Endothelial cell of umbilical vein (primary cell): ENCODE results near the gene CTNNA2. TPM values are rescaled to one million over a fixed set of nuclear protein-coding genes. Genes with fewer than 3 reads are reported as not detected.

Source experiments
- BruUV-seq: library from RNA; stranded (reverse); fragments of 400-500 nt; replicated peaks from 2 replicates; lab custom pipeline; 2021; lab: Mats Ljungman, UMichigan
- CTCF ChIA-PET: fragments of 300-600, 350-600 bp; sonication (Branson Sonifier 250); formaldehyde crosslinking; loops from one replicate; lab custom pipeline; 2021; ENCODE audit warnings: antibody characterized with exemption, inconsistent platforms; lab: Charles Lee
- POLR2A ChIA-PET: fragments of 300-600, 350-600 bp; sonication (Branson Sonifier 250); formaldehyde crosslinking; loops from one replicate; lab custom pipeline; 2021; ENCODE audit warnings: antibody characterized with exemption, inconsistent platforms; lab: Charles Lee
- DNase-seq: peaks from one replicate; pipeline ENCODE4 v3.0.0-alpha.2; 2011; ENCODE audit warnings: low read depth, low spot score
- FAIRE-seq: peaks from 2 replicates; lab custom pipeline; 2011; peaks lifted over from hg19 to GRCh38; lab: Jason Lieb, UNC
- H2AFZ ChIP-seq: 2 replicates; pipeline ENCODE4 v1.6.0; 2012; ENCODE audit warnings: low read depth, low read length, control low read depth, inconsistent platforms
- H3K27ac ChIP-seq: 2 replicates; pipeline ENCODE4 v1.5.1; 2011; ENCODE audit warnings: low read depth, mild to moderate bottlenecking, control low read depth, low read length, moderate library complexity; ENCODE audit not compliant: insufficient read depth
- H3K27me3 ChIP-seq, 2 experiments: 2 replicates each; pipeline versions ENCODE4 v1.6.0 to v1.6.1; 2011; ENCODE audit warnings: low read length in 2 of 2, mixed read lengths in 1 of 2; ENCODE audit not compliant: control insufficient read depth in 2 of 2, insufficient read depth in 2 of 2
- H3K36me3 ChIP-seq, 2 experiments: 2 replicates in 1 of 2; 3 replicates in 1 of 2; pipeline ENCODE4 v1.5.1; 2011; ENCODE audit warnings: low read length in 2 of 2, mild to moderate bottlenecking in 1 of 2, moderate library complexity in 1 of 2; ENCODE audit not compliant: control insufficient read depth in 2 of 2, insufficient read depth in 2 of 2; ENCODE audit errors: extremely low read depth in 1 of 2
- H3K4me1 ChIP-seq: 3 replicates; pipeline ENCODE4 v1.5.1; 2011; ENCODE audit warnings: mild to moderate bottlenecking, low read length; ENCODE audit not compliant: control insufficient read depth, insufficient read depth; ENCODE audit errors: extremely low read depth
- H3K4me2 ChIP-seq: 2 replicates; pipeline ENCODE4 v1.6.1; 2011; ENCODE audit warnings: low read length, control low read depth, mixed read lengths; ENCODE audit not compliant: insufficient read depth
- H3K4me3 ChIP-seq, 3 experiments: fragments of 200-600 bp in 1 of 3; sonication (generic), shearing (Covaris generic) in 1 of 3; replicated peaks in 1 of 3; 2 replicates each; pipeline ENCODE4 v1.5.1; 2011 to 2016; ENCODE audit warnings: control low read depth in 3 of 3, low read length in 3 of 3, mild to moderate bottlenecking in 2 of 3, inconsistent platforms in 1 of 3, low read depth in 1 of 3, moderate library complexity in 1 of 3; ENCODE audit not compliant: insufficient read depth in 1 of 3
- H3K79me2 ChIP-seq: 2 replicates; pipeline ENCODE4 v1.6.0; 2012; ENCODE audit warnings: low read length, inconsistent platforms; ENCODE audit not compliant: control insufficient read depth, insufficient read depth
- H3K9ac ChIP-seq: replicated peaks from 2 replicates; pipeline ENCODE3; 2011; ENCODE audit warnings: low read length, control low read depth; ENCODE audit not compliant: insufficient read depth; ENCODE audit errors: extremely low read depth
- H3K9me1 ChIP-seq: replicated peaks from 3 replicates; pipeline ENCODE4 v1.6.0; 2011; ENCODE audit warnings: mild to moderate bottlenecking, low read length; ENCODE audit not compliant: control insufficient read depth, insufficient read depth; ENCODE audit errors: extremely low read depth
- H3K9me3 ChIP-seq: replicated peaks from 2 replicates; pipeline ENCODE4 v1.5.1; 2012; ENCODE audit warnings: low read length, inconsistent platforms; ENCODE audit not compliant: control insufficient read depth, insufficient read depth
- H4K20me1 ChIP-seq: replicated peaks from 2 replicates; pipeline ENCODE3; 2011; ENCODE audit warnings: mild to moderate bottlenecking, low read length; ENCODE audit not compliant: control insufficient read depth, insufficient read depth; ENCODE audit errors: extremely low read depth
- CTCF ChIP-seq, 2 donors: IDR thresholded peaks; 1 replicate in 1 of 2; 2 replicates in 1 of 2; pipeline ENCODE4 v1.5.1; 2011; ENCODE audit warnings: low read length in 2 of 2, mild to moderate bottlenecking in 2 of 2, moderate library complexity in 2 of 2, control low read depth in 1 of 2, inconsistent platforms in 1 of 2, low read depth in 1 of 2; ENCODE audit not compliant: insufficient read depth in 1 of 2; ENCODE audit errors: extremely low read depth in 1 of 2
- EZH2 ChIP-seq: IDR thresholded peaks from 2 replicates; pipeline ENCODE4 v1.6.1; 2012; ENCODE audit warnings: borderline replicate concordance, low read depth, mild to moderate bottlenecking, moderate library complexity, low read length, inconsistent platforms; ENCODE audit not compliant: severe bottlenecking
- FOS ChIP-seq: IDR thresholded peaks from 2 replicates; pipeline ENCODE4 v1.6.1; 2011; ENCODE audit warnings: mild to moderate bottlenecking, low read length, moderate library complexity, borderline replicate concordance; ENCODE audit not compliant: insufficient read depth
- GATA2 ChIP-seq: IDR thresholded peaks from 2 replicates; pipeline ENCODE4 v1.7.0; 2011; ENCODE audit warnings: low read depth, mild to moderate bottlenecking, moderate library complexity, mixed read lengths, low read length; ENCODE audit not compliant: insufficient read length, insufficient read depth
- JUN ChIP-seq: IDR thresholded peaks from 2 replicates; pipeline ENCODE4 v1.6.1; 2011; ENCODE audit warnings: borderline replicate concordance, low read depth; ENCODE audit not compliant: insufficient read length, insufficient read depth
- MAX ChIP-seq: IDR thresholded peaks from 2 replicates; pipeline ENCODE4 v1.6.1; 2011; ENCODE audit not compliant: insufficient read depth, insufficient read length
- MYC ChIP-seq: IDR thresholded peaks from one replicate; pipeline ENCODE4 v1.6.1; 2011; ENCODE audit warnings: mild to moderate bottlenecking, low read depth, low read length
- POLR2A ChIP-seq: IDR thresholded peaks from 2 replicates; pipeline ENCODE4 v1.6.1; 2012; ENCODE audit warnings: low read depth, mild to moderate bottlenecking, control low read depth, low read length
- POLR2AphosphoS5 ChIP-seq: IDR thresholded peaks from 2 replicates; pipeline ENCODE4 v1.6.1; 2012; ENCODE audit warnings: low read depth, mild to moderate bottlenecking, control low read depth, low read length, moderate library complexity; ENCODE audit not compliant: insufficient read depth
- dilution Hi-C: fragments of 300-500 bp; cut with MboI; formaldehyde crosslinking; loops from one replicate; pipeline ENCODE4 v1.15.0; 2019; ENCODE audit warnings: low sequenced_read_pairs; ENCODE audit not compliant: extremely low pct_ligation_motif_present
- intact Hi-C: fragments of 100-400 bp; cut with micrococcal nuclease; formaldehyde crosslinking; loops from one replicate; pipeline ENCODE4 v1.10.0; 2022
- polyA plus RNA-seq, 4 experiments: library from polyadenylated mRNA; depleted of rRNA in 3 of 4; stranded (reverse) in 3 of 4; unstranded in 1 of 4; fragments of >200 nt; gene quantifications; 2 replicates each; pipeline versions ENCODE4 v1.2.1 to v1.2.3, GENCODE V29; 2011 to 2012; ENCODE audit warnings: missing spikeins in 1 of 4
- total RNA-seq: library from RNA; stranded (reverse); gene quantifications from 2 replicates; pipeline ENCODE4 v1.2.3, GENCODE V29; 2021

Gene CTNNA2
- total and polyA plus RNA-seq, 2 donors (not counting 3 experiments of a cell fraction or from before 2014, with no cell fraction given) = not detected

GRCh38 chr2:80151651-80152050 is 638.8 kb downstream of the CTNNA2 start:
- Histone ChIP-seq H3K9ac (no peak overlapping the region), H3K4me2 (no peak overlapping the region), H3K9me3 (peaks cover 7% of the 10 kb centered on the region), H2AFZ (no peak overlapping the region), H4K20me1 (no peaks in the 10 kb centered on the region), H3K4me3 (no peak overlapping the region), H3K27me3 (no peaks in the 10 kb centered on the region), H3K9me1 (no peaks in the 10 kb centered on the region), H3K36me3 (no peaks in the 10 kb centered on the region), H3K4me1 (no peaks in the 10 kb centered on the region), H3K27ac (no peak overlapping the region), H3K79me2 (no peaks in the 10 kb centered on the region)
- TF ChIP-seq MYC = no peak
- TF ChIP-seq POLR2AphosphoS5 = no peak
- TF ChIP-seq GATA2 = no peak
- TF ChIP-seq FOS = no peak
- TF ChIP-seq CTCF (IDR thresholded peaks at IDR 0.05; ENCODE audit: extremely low read depth in 1 of 2, insufficient read depth in 1 of 2, low read depth in 1 of 2, low read length in 2 of 2) = no peak
- TF ChIP-seq JUN = no peak
- no peak for TF ChIP-seq EZH2
- no peak for TF ChIP-seq MAX
- TF ChIP-seq POLR2A = no peak
- dilution Hi-C loops = no loop called here
- FAIRE-seq (no peak), DNase-seq (no peak)
- ChIA-PET POLR2A (no interaction called here), CTCF (no interaction called here)
- intact Hi-C loops = no loop called here
- no TSS peak for BruUV-seq
